ENCODE data around the gene UHRF1. TPM values are rescaled to one million over a fixed set of nuclear protein-coding genes. Genes with fewer than 3 reads are reported as not detected.
A peak's percentile ranks its signal among the peaks of the same experiment; 100 is the strongest.

Gene UHRF1
- total and polyA plus RNA-seq, 7 donors: 0.36 to 10.5 (median 1.5) TPM

DNA sequence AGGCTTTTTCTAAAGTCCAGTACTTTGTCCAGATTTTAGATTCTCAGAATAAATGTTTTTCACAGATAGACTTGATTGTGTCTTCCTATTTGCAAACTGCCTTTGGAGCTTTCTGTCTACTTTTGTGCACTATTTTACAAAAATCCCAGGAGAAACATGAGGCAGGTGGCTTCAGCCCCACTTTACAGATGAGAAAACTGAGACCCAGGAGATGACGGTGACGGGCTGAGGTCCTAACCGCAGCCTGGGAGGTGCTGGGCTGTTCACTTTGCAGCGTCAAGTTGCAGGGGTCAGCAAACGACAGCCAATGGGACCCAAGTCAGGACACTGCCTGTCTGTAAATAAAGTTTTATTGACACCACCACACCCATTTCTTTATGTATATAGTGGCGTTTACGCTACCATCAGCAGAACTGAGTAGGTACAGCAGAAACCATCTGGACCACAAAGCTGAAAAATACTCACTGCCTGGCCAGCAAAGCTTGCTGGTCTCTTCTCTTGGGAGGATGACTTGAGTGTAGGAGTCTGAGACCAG lies 52.9 kb downstream of the UHRF1 start:
- TF ChIP-seq POLR2AphosphoS5 (IDR thresholded peaks at IDR 0.05): no peak
- TF ChIP-seq, protein P1, sequence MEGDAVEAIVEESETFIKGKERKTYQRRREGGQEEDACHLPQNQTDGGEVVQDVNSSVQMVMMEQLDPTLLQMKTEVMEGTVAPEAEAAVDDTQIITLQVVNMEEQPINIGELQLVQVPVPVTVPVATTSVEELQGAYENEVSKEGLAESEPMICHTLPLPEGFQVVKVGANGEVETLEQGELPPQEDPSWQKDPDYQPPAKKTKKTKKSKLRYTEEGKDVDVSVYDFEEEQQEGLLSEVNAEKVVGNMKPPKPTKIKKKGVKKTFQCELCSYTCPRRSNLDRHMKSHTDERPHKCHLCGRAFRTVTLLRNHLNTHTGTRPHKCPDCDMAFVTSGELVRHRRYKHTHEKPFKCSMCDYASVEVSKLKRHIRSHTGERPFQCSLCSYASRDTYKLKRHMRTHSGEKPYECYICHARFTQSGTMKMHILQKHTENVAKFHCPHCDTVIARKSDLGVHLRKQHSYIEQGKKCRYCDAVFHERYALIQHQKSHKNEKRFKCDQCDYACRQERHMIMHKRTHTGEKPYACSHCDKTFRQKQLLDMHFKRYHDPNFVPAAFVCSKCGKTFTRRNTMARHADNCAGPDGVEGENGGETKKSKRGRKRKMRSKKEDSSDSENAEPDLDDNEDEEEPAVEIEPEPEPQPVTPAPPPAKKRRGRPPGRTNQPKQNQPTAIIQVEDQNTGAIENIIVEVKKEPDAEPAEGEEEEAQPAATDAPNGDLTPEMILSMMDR (IDR thresholded peaks at IDR 0.05): no peak
- no peak for TF ChIP-seq POLR2A (IDR thresholded peaks at IDR 0.05)
- TF ChIP-seq EP300 (IDR thresholded peaks at IDR 0.05): no peak
- DNase-seq: no peak
- Histone ChIP-seq H3K36me3 (no peaks in the 10 kb centered on the region), H3K4me1 (no peaks in the 10 kb centered on the region), H3K4me3 (no peak overlapping the region), H3K27ac (no peak overlapping the region), H3K9me3 (no peaks in the 10 kb centered on the region), H3K27me3 (no peaks in the 10 kb centered on the region)
- 68 to 86% methylated on average over 7 of the region's 7 CpGs for WGBS, 2 donors
- intact Hi-C loops (cut with DNase I): no loop called here

DNA sequence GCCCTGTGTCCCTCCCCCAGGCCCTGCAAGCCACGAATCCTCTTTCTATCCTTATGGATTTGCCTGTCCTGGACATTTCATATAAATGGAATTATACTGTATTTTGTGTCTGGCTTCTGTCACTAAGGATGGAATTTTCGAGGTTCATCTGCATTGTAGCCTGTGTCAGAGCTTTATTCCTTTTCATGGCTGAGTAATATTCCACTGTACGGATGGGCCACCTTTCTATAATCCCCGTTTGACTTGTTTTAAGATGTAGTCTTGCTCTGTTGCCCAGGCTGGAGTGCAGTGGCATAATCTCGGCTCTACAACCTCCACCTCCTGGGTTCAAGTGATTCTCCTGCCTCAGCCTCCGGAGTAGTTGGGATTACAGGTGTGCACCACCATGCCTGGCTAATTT lies 55.8 kb downstream of the UHRF1 start:
- 94 to 96% methylated on average over 6 of the region's 6 CpGs for WGBS, 2 donors
- H3K36me3 ChIP-seq: no peaks in the 10 kb centered on the region
- no peak for DNase-seq
- TF ChIP-seq POLR2AphosphoS5 (IDR thresholded peaks at IDR 0.05): no peak
- TF ChIP-seq, protein P1 (IDR thresholded peaks at IDR 0.05): no peak
- TF ChIP-seq POLR2A (IDR thresholded peaks at IDR 0.05): no peak
- no peak for TF ChIP-seq EP300 (IDR thresholded peaks at IDR 0.05)
- H3K9me3 ChIP-seq: no peaks in the 10 kb centered on the region
- H3K4me1 ChIP-seq: peaks cover 0 to 12% (median 8%) of the 10 kb centered on the region in 4 donors
- intact Hi-C loops (cut with DNase I): loop anchor here (5.0 kb wide), 1 partner anchor 93 kb away; no protein-coding TSS in a partner anchor
- H3K27me3 ChIP-seq: no peaks in the 10 kb centered on the region
- H3K4me3 ChIP-seq: no peak overlapping the region
- no peak overlapping the region for H3K27ac ChIP-seq

DNA sequence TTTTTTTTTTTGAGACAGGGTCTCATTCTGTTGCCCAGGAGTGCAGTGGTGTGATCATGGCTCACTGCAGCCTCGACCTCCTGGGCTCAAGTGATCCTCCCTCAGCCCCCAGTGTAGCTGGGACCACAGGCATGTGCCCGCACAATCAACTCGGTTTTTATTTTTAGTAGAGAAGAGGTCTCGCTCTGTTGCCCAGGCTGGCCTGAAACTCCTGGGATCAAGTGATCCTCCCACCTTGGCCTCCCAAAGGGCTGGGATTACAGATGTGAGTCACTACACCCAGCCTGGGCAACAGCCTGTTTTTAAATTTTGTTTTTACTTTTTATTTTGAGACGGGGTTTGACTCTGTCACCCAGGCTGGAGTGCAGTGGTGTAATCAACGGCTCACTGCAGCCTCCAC lies 57.3 kb downstream of the UHRF1 start:
- Histone ChIP-seq H3K27ac (no peak overlapping the region), H3K27me3 (no peaks in the 10 kb centered on the region), H3K36me3 (no peaks in the 10 kb centered on the region), H3K9me3 (no peaks in the 10 kb centered on the region), H3K4me3 (no peak overlapping the region), H3K4me1 (peaks cover 0 to 28% (median 23%) of the 10 kb centered on the region in 4 donors)
- no peak for TF ChIP-seq POLR2AphosphoS5 (IDR thresholded peaks at IDR 0.05)
- TF ChIP-seq, protein P1 (IDR thresholded peaks at IDR 0.05): no peak
- no peak for TF ChIP-seq POLR2A (IDR thresholded peaks at IDR 0.05)
- no peak for TF ChIP-seq EP300 (IDR thresholded peaks at IDR 0.05)
- intact Hi-C loops (cut with DNase I): loop anchor here (5.0 kb wide), 1 partner anchor 94 kb away; no protein-coding TSS in a partner anchor
- no peak for DNase-seq
- WGBS, 2 donors: 82 to 85% methylated on average over 6 of the region's 6 CpGs

DNA sequence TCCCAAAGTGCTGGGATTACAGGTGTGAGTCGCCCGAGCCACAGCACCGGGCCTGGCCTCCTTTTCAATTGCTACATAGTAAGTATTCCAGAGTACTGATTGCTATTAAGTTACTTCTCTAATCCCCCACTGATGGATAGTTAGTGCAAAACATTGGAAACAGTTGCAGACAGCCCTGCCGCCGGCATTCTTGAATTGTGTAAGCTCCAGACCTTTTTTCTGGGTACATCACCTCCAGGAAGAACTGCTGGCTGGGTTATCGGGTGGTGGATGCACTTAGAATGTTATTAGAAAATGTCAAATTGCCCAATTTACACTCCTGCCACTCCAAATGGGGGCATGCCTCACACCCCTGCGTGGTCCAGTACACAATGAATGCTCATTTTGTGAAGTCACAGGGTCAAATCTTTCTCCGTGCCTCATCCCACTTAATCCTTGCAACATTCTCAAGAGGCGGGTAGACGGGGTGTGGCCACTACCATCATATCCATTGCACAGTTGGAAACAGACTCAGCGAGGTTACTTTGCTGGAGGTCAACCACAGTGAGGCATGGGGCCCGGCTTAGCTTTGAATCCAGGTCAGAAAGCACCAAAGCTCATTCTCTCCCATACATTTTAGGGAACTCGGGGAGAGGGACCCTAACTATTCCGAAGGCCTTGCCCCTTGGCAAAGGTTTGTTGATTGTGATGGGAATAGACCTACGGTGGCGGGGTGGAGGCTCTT lies 58.6 kb downstream of the UHRF1 start:
- Histone ChIP-seq H3K36me3 (no peaks in the 10 kb centered on the region), H3K9me3 (no peaks in the 10 kb centered on the region), H3K27ac (peak overlapping the region; percentile 60 to 74 (median 66)), H3K4me3 (peak overlapping the region in 3 of 4 donors; percentile 30 to 40 (median 31)), H3K27me3 (no peaks in the 10 kb centered on the region), H3K4me1 (peaks cover 0 to 41% (median 36%) of the 10 kb centered on the region in 4 donors)
- intact Hi-C loops (cut with DNase I): loop anchor here (2.0 to 5.0 kb wide), 2 partner anchors 63 to 96 kb away; no protein-coding TSS in a partner anchor
- WGBS, 2 donors: 62 to 78% methylated on average over 16 of the region's 16 CpGs
- DNase-seq: no peak
- TF ChIP-seq EP300 (IDR thresholded peaks at IDR 0.05) (no peak), POLR2A (IDR thresholded peaks at IDR 0.05) (no peak), POLR2AphosphoS5 (IDR thresholded peaks at IDR 0.05) (no peak)
- TF ChIP-seq, protein P1 (IDR thresholded peaks at IDR 0.05): no peak
